ENCODE measurements around the gene MACROH2A2. TPM values are rescaled to one million over a fixed set of nuclear protein-coding genes. Genes with fewer than 3 reads are reported as not detected.
"Not testable (repeated sequence)": the region's sequence is repeated elsewhere in the genome, so short reads cannot be mapped to it uniquely, and the experiment has no call there.

The MACROH2A2 gene
- total and polyA plus RNA-seq, 2 donors, result 15.2 to 18.4 TPM

GRCh38 chr10:70078937-70079336, 26.3 kb downstream of the MACROH2A2 start:
- Histone ChIP-seq H3K4me3 (ENCODE audit: low read depth, low read length) (no peak overlapping the region), H3K36me3 (ENCODE audit: insufficient read depth) (no peaks in the 10 kb centered on the region), H3K27ac (ENCODE audit: low read depth) (no peak overlapping the region), H3K4me1 (ENCODE audit: insufficient read depth) (no peaks in the 10 kb centered on the region)
- DNase-seq (ENCODE audit: extremely low spot score), result no peak
- WGBS, result 91% methylated on average over 7 of the region's 7 CpGs

GRCh38 chr10:70080789-70081188, 28.1 kb downstream of the MACROH2A2 start:
- 92% methylated on average over 2 of the region's 2 CpGs for WGBS
- H3K4me1 ChIP-seq (ENCODE audit: insufficient read depth); H3K27ac ChIP-seq (ENCODE audit: low read depth); H3K36me3 ChIP-seq (ENCODE audit: insufficient read depth); H3K4me3 ChIP-seq (ENCODE audit: low read depth, low read length); DNase-seq (ENCODE audit: extremely low spot score): not testable (repeated sequence)

- Histone ChIP-seq H3K36me3 (ENCODE audit: insufficient read depth) (no peaks in the 10 kb centered on the region), H3K27ac (ENCODE audit: low read depth) (no peak overlapping the region), H3K4me1 (ENCODE audit: insufficient read depth) (no peaks in the 10 kb centered on the region), H3K4me3 (ENCODE audit: low read depth, low read length) (no peak overlapping the region)
- DNase-seq (ENCODE audit: extremely low spot score), result no peak
- 94% methylated on average over 6 of the region's 6 CpGs for WGBS
These were observed 31.5 kb downstream of the MACROH2A2 start for GRCh38 chr10:70084189-70084588.

- Histone ChIP-seq H3K4me1 (ENCODE audit: insufficient read depth) (no peaks in the 10 kb centered on the region), H3K27ac (ENCODE audit: low read depth) (no peak overlapping the region), H3K36me3 (ENCODE audit: insufficient read depth) (no peaks in the 10 kb centered on the region), H3K4me3 (ENCODE audit: low read depth, low read length) (no peak overlapping the region)
- 78% methylated on average over 3 of the region's 3 CpGs for WGBS
- no peak for DNase-seq (ENCODE audit: extremely low spot score)
These were observed 33.4 kb downstream of the MACROH2A2 start for GRCh38 chr10:70085975-70086613.

- no peak overlapping the region for H3K4me3 ChIP-seq (ENCODE audit: low read depth, low read length)
- H3K27ac ChIP-seq (ENCODE audit: low read depth), result no peak overlapping the region
- no peaks in the 10 kb centered on the region for H3K4me1 ChIP-seq (ENCODE audit: insufficient read depth)
- WGBS, result 95% methylated on average over 15 of the region's 15 CpGs
- DNase-seq (ENCODE audit: extremely low spot score), result no peak
- H3K36me3 ChIP-seq (ENCODE audit: insufficient read depth), result no peaks in the 10 kb centered on the region
These were observed 35.1 kb downstream of the MACROH2A2 start for GRCh38 chr10:70087616-70088307.

GRCh38 chr10:70088308-70088698, 35.7 kb downstream of the MACROH2A2 start:
- Histone ChIP-seq H3K36me3 (ENCODE audit: insufficient read depth) (no peaks in the 10 kb centered on the region), H3K4me3 (ENCODE audit: low read depth, low read length) (no peak overlapping the region), H3K27ac (ENCODE audit: low read depth) (no peak overlapping the region), H3K4me1 (ENCODE audit: insufficient read depth) (no peaks in the 10 kb centered on the region)
- 91% methylated on average over 3 of the region's 3 CpGs for WGBS
- DNase-seq (ENCODE audit: extremely low spot score), result no peak

- 97% methylated on average over 8 of the region's 8 CpGs for WGBS
- H3K4me3 ChIP-seq (ENCODE audit: low read depth, low read length), result no peak overlapping the region
- no peaks in the 10 kb centered on the region for H3K4me1 ChIP-seq (ENCODE audit: insufficient read depth)
- no peak for DNase-seq (ENCODE audit: extremely low spot score)
- H3K27ac ChIP-seq (ENCODE audit: low read depth), result no peak overlapping the region
- no peaks in the 10 kb centered on the region for H3K36me3 ChIP-seq (ENCODE audit: insufficient read depth)
These were observed 37.4 kb downstream of the MACROH2A2 start for GRCh38 chr10:70090013-70090412.

- Histone ChIP-seq H3K27ac (ENCODE audit: low read depth) (no peak overlapping the region), H3K36me3 (ENCODE audit: insufficient read depth) (no peaks in the 10 kb centered on the region), H3K4me3 (ENCODE audit: low read depth, low read length) (no peak overlapping the region), H3K4me1 (ENCODE audit: insufficient read depth) (no peaks in the 10 kb centered on the region)
- WGBS, result 97% methylated on average over 5 of the region's 5 CpGs
- DNase-seq (ENCODE audit: extremely low spot score), result no peak
These were observed 38.3 kb downstream of the MACROH2A2 start for GRCh38 chr10:70090951-70091350.

- Histone ChIP-seq H3K4me1 (ENCODE audit: insufficient read depth) (no peaks in the 10 kb centered on the region), H3K27ac (ENCODE audit: low read depth) (no peak overlapping the region), H3K4me3 (ENCODE audit: low read depth, low read length) (no peak overlapping the region), H3K36me3 (ENCODE audit: insufficient read depth) (no peaks in the 10 kb centered on the region)
- no peak for DNase-seq (ENCODE audit: extremely low spot score)
- 91% methylated on average over 7 of the region's 7 CpGs for WGBS
These were observed 39.7 kb downstream of the MACROH2A2 start for GRCh38 chr10:70092389-70092718.

GRCh38 chr10:70093335-70093944, 40.8 kb downstream of the MACROH2A2 start:
- H3K36me3 ChIP-seq (ENCODE audit: insufficient read depth), result no peaks in the 10 kb centered on the region
- H3K27ac ChIP-seq (ENCODE audit: low read depth), result no peak overlapping the region
- 90% methylated on average over 9 of the region's 9 CpGs for WGBS
- H3K4me1 ChIP-seq (ENCODE audit: insufficient read depth), result no peaks in the 10 kb centered on the region
- no peak for DNase-seq (ENCODE audit: extremely low spot score)
- no peak overlapping the region for H3K4me3 ChIP-seq (ENCODE audit: low read depth, low read length)

GRCh38 chr10:70094250-70094649, 41.6 kb downstream of the MACROH2A2 start:
- DNase-seq (ENCODE audit: extremely low spot score), result no peak
- Histone ChIP-seq H3K27ac (ENCODE audit: low read depth) (no peak overlapping the region), H3K4me3 (ENCODE audit: low read depth, low read length) (no peak overlapping the region), H3K4me1 (ENCODE audit: insufficient read depth) (no peaks in the 10 kb centered on the region), H3K36me3 (ENCODE audit: insufficient read depth) (no peaks in the 10 kb centered on the region)
- WGBS, result 89% methylated on average over 2 of the region's 2 CpGs

GRCh38 chr10:70096016-70096704, 43.5 kb downstream of the MACROH2A2 start:
- Histone ChIP-seq H3K36me3 (ENCODE audit: insufficient read depth) (no peaks in the 10 kb centered on the region), H3K4me3 (ENCODE audit: low read depth, low read length) (no peak overlapping the region), H3K27ac (ENCODE audit: low read depth) (no peak overlapping the region), H3K4me1 (ENCODE audit: insufficient read depth) (no peaks in the 10 kb centered on the region)
- DNase-seq (ENCODE audit: extremely low spot score), result no peak
- WGBS, result 91% methylated on average over 6 of the region's 6 CpGs

- no peak overlapping the region for H3K4me3 ChIP-seq (ENCODE audit: low read depth, low read length)
- DNase-seq (ENCODE audit: extremely low spot score), result no peak
- no peaks in the 10 kb centered on the region for H3K36me3 ChIP-seq (ENCODE audit: insufficient read depth)
- H3K27ac ChIP-seq (ENCODE audit: low read depth), result no peak overlapping the region
- H3K4me1 ChIP-seq (ENCODE audit: insufficient read depth), result no peaks in the 10 kb centered on the region
- 95% methylated on average over 5 of the region's 5 CpGs for WGBS
These were observed 44.2 kb downstream of the MACROH2A2 start for GRCh38 chr10:70096705-70097420.

All from urinary bladder (tissue), 4 donors.